NOMO-1 (cell line): ENCODE results near the gene DBF4B.
"Not testable (repeated sequence)": the region's sequence is repeated elsewhere in the genome, so short reads cannot be mapped to it uniquely, and the experiment has no call there.

Experiments
- DNase-seq, 2 experiments: peaks; one replicate each; lab custom pipeline; 2025; ENCODE audit not compliant: unreplicated experiment in 2 of 2; lab: John Stamatoyannopoulos, UW

DBF4B gene

GRCh38 chr17:44733753-44734152, 25.3 kb downstream of the DBF4B start:
- DNase-seq, result no peak

- no peak for DNase-seq
These were observed 25.8 kb downstream of the DBF4B start for GRCh38 chr17:44734272-44734671.

GRCh38 chr17:44736551-44737240, 28.2 kb downstream of the DBF4B start:
- no peak for DNase-seq

GRCh38 chr17:44738214-44738906, 29.9 kb downstream of the DBF4B start:
- no peak for DNase-seq

- no peak for DNase-seq
These were observed 32.9 kb downstream of the DBF4B start for GRCh38 chr17:44741316-44741715.

GRCh38 chr17:44745301-44745700, 36.8 kb downstream of the DBF4B start:
- no peak for DNase-seq

GRCh38 chr17:44745738-44746137, 37.3 kb downstream of the DBF4B start:
- DNase-seq, result not testable (repeated sequence)

- DNase-seq, result no peak
These were observed 39.1 kb downstream of the DBF4B start for GRCh38 chr17:44747566-44747965.

GRCh38 chr17:44749076-44749979, 40.9 kb downstream of the DBF4B start:
- DNase-seq, result no peak

- no peak for DNase-seq
These were observed 41.5 kb downstream of the DBF4B start for GRCh38 chr17:44749980-44750318.

- no peak for DNase-seq
These were observed 42.9 kb downstream of the DBF4B start for GRCh38 chr17:44751331-44751730.

- no peak for DNase-seq
These were observed 43.3 kb downstream of the DBF4B start for GRCh38 chr17:44751806-44752205.

GRCh38 chr17:44752953-44753861, 44.7 kb downstream of the DBF4B start:
- DNase-seq, result no peak

- DNase-seq, result no peak
These were observed 45.8 kb downstream of the DBF4B start for GRCh38 chr17:44754276-44754675.

- not testable (repeated sequence) for DNase-seq
These were observed 46.7 kb downstream of the DBF4B start for GRCh38 chr17:44755180-44755579.

GRCh38 chr17:44757045-44757917, 48.8 kb downstream of the DBF4B start:
- DNase-seq, result no peak

GRCh38 chr17:44757918-44758413, 49.5 kb downstream of the DBF4B start:
- no peak for DNase-seq

- DNase-seq, result no peak
These were observed 50.1 kb downstream of the DBF4B start, which contains the start of gene ADAM11 for GRCh38 chr17:44758414-44759085. TSS of gene ADAM11 (plus strand) at chr17:44758988. CDS start at chr17:44759200, 212 bp downstream.
